K562 (cell line): ENCODE results near the gene ZRANB1. TPM values are rescaled to one million over a fixed set of nuclear protein-coding genes. Genes with fewer than 3 reads are reported as not detected.

Experiments
- ATAC-seq: fragments of 200-7000 bp; cut with Tn5 transposase; 3 replicates; pipeline ENCODE4 v1.9.1; 2020; ENCODE audit warnings: moderate library complexity
- BruUV-seq: library from RNA; stranded (reverse); fragments of 400-500 nt; replicated peaks from 2 replicates; lab custom pipeline; 2021; lab: Mats Ljungman, UMichigan
- CTCF ChIA-PET: fragments of 300-600 bp; formaldehyde crosslinking; extraction: SDS; loops from one replicate; lab custom pipeline; 2021; ENCODE audit warnings: low intra/inter-chr PET ratio; lab: Yijun Ruan, JAX
- POLR2A ChIA-PET: fragments of 300-600, 350-650 bp; sonication (Branson Sonifier 250); formaldehyde crosslinking; extraction: SDS; loops from one replicate; lab custom pipeline; 2021; ENCODE audit warnings: antibody characterized with exemption, inconsistent platforms; lab: Yijun Ruan, JAX
- DNase-seq, 4 experiments: peaks; one replicate each; pipeline versions ENCODE4 v3.0.0 to v3.0.0-alpha.2; 2011 to 2018; ENCODE audit warnings: low spot score in 3 of 4, mixed read lengths in 3 of 4; ENCODE audit errors: extremely low read depth in 1 of 4
- FAIRE-seq: peaks from 2 replicates; lab custom pipeline; 2011; peaks lifted over from hg19 to GRCh38; lab: Jason Lieb, UNC
- H2AFZ ChIP-seq: 2 replicates; pipeline ENCODE4 v1.6.0; 2011; ENCODE audit warnings: low read depth, low read length, control low read depth, inconsistent platforms
- H3K27ac ChIP-seq: fragments of 200-600 bp; 3 replicates; pipeline ENCODE4 v1.8.0; 2011; ENCODE audit warnings: low read depth, mild to moderate bottlenecking, control low read depth, inconsistent platforms, low read length, moderate library complexity, mixed read lengths; ENCODE audit errors: extremely low read depth
- H3K27me3 ChIP-seq, 2 experiments: fragments of 300-600 bp in 1 of 2; 2 replicates in 1 of 2; 3 replicates in 1 of 2; pipeline versions ENCODE4 v1.6.0 to v1.8.0; 2011; ENCODE audit warnings: inconsistent platforms in 2 of 2, low read length in 2 of 2, mild to moderate bottlenecking in 1 of 2, mixed read lengths in 1 of 2, moderate library complexity in 1 of 2; ENCODE audit not compliant: control insufficient read depth in 2 of 2, insufficient read depth in 2 of 2
- H3K36me3 ChIP-seq: fragments of 300-600 bp; 3 replicates; pipeline ENCODE4 v1.8.0; 2011; ENCODE audit warnings: mild to moderate bottlenecking, low read length, inconsistent platforms; ENCODE audit not compliant: control insufficient read depth, insufficient read depth
- H3K4me1 ChIP-seq, 2 experiments: fragments of 200-600 bp in 1 of 2; replicated peaks in 1 of 2; 2 replicates in 1 of 2; 3 replicates in 1 of 2; pipeline versions ENCODE4 v1.5.1 to v1.8.0; 2011; ENCODE audit warnings: inconsistent platforms in 2 of 2, low read length in 2 of 2, mild to moderate bottlenecking in 1 of 2, mixed read lengths in 1 of 2, moderate library complexity in 1 of 2; ENCODE audit not compliant: control insufficient read depth in 2 of 2, insufficient read depth in 2 of 2
- H3K4me2 ChIP-seq: 2 replicates; pipeline ENCODE4 v1.6.1; 2011; ENCODE audit warnings: low read length, control low read depth, inconsistent platforms, mixed read lengths; ENCODE audit not compliant: insufficient read depth
- H3K4me3 ChIP-seq: fragments of 200-600 bp; sonication (generic), shearing (Covaris generic); 2 replicates; pipeline ENCODE4 v1.5.1; 2016; ENCODE audit warnings: control low read depth, inconsistent platforms
- H3K79me2 ChIP-seq: fragments of 200-600 bp; 3 replicates; pipeline ENCODE4 v1.8.0; 2011; ENCODE audit warnings: low read length, inconsistent platforms; ENCODE audit not compliant: control insufficient read depth, insufficient read depth
- H3K9ac ChIP-seq, 2 experiments: 2 replicates each; pipeline versions ENCODE4 v1.6.0 to v1.6.1; 2011; ENCODE audit warnings: low read depth in 2 of 2, low read length in 2 of 2, control low read depth in 1 of 2, inconsistent platforms in 1 of 2, mild to moderate bottlenecking in 1 of 2, mixed read lengths in 1 of 2; ENCODE audit not compliant: insufficient read depth in 1 of 2
- H3K9me1 ChIP-seq: one replicate; pipeline ENCODE4 v1.6.0; 2011; ENCODE audit warnings: inconsistent platforms, mild to moderate bottlenecking, low read length, moderate library complexity; ENCODE audit not compliant: control insufficient read depth, insufficient read depth
- H3K9me3 ChIP-seq: replicated peaks from 2 replicates; pipeline ENCODE4 v1.5.1; 2011; ENCODE audit warnings: low read depth, low read length, inconsistent platforms; ENCODE audit not compliant: control insufficient read depth, insufficient read depth
- H4K20me1 ChIP-seq: replicated peaks from 2 replicates; pipeline ENCODE4 v1.6.1; 2011; ENCODE audit warnings: low read length, inconsistent platforms, mixed read lengths; ENCODE audit not compliant: control insufficient read depth, insufficient read depth
- ASH1L ChIP-seq: fragments of 450-650 bp; IDR thresholded peaks from 2 replicates; pipeline ENCODE4 v1.6.1; 2018; ENCODE audit warnings: borderline replicate concordance, mild to moderate bottlenecking, low read depth; ENCODE audit not compliant: partially characterized antibody
- CHCHD3 ChIP-seq: fragments of 250-450 bp; sonication (Bioruptor Pico); IDR thresholded peaks from 2 replicates; pipeline ENCODE4 v2.1.2; 2022; ENCODE audit warnings: mild to moderate bottlenecking
- FOXP4 ChIP-seq: sonication (generic); formaldehyde crosslinking; IDR thresholded peaks from 2 replicates; pipeline ENCODE4 v1.8.0; 2022; ENCODE audit warnings: mild to moderate bottlenecking, missing genetic modification reagents, borderline replicate concordance
- GTF2F1 ChIP-seq: IDR thresholded peaks from 2 replicates; pipeline ENCODE4 v1.6.1; 2011; ENCODE audit warnings: low read depth, low read length, improper control_type of control experiment
- MAX ChIP-seq: sonication (generic); formaldehyde crosslinking; IDR thresholded peaks from 2 replicates; pipeline ENCODE4 v1.9.0; 2022; ENCODE audit warnings: mild to moderate bottlenecking, missing genetic modification reagents
- PHB2 ChIP-seq: fragments of 450-650 bp; IDR thresholded peaks from 2 replicates; pipeline ENCODE4 v1.6.1; 2017; ENCODE audit warnings: low read depth
- SPI1 ChIP-seq: IDR thresholded peaks from 2 replicates; pipeline ENCODE4 v1.6.1; 2011; ENCODE audit warnings: low read depth, low read length, control low read depth, borderline replicate concordance
- TCF7L2 ChIP-seq: fragments of 150-350 bp; IDR thresholded peaks from 2 replicates; pipeline ENCODE4 v1.6.1; 2016; ENCODE audit warnings: low read depth, mild to moderate bottlenecking, low read length, moderate library complexity
- XRCC3 ChIP-seq: fragments of 450-650 bp; IDR thresholded peaks from 2 replicates; pipeline ENCODE4 v1.6.1; 2017; ENCODE audit warnings: mild to moderate bottlenecking, moderate library complexity
- ZNF584 ChIP-seq: fragments of 200-800 bp; sonication (Bioruptor generic); IDR thresholded peaks from 2 replicates; pipeline ENCODE4 v1.6.1; 2016; ENCODE audit warnings: low read depth, mild to moderate bottlenecking, missing genetic modification characterization, missing compliant biosample characterization
- WGBS: fragments of 100-300 bp; shearing (Covaris generic); methylation state at CpG from one replicate; pipeline ENCODE4 v1.1.6; 2016; ENCODE audit warnings: low coverage, mixed read lengths; ENCODE audit not compliant: insufficient coverage; ENCODE audit errors: missing lambda C conversion rate; 5-methylcytosine and 5-hydroxymethylcytosine counted together
- in situ Hi-C: fragments of 300-500 bp; cut with MboI; formaldehyde crosslinking; loops from 4 replicates; pipeline ENCODE4 v1.15.0; 2018; ENCODE audit warnings: inconsistent platforms, mixed read lengths
- intact Hi-C: fragments of 100-400 bp; cut with micrococcal nuclease; formaldehyde crosslinking; loops from 2 replicates; pipeline ENCODE4 v1.14.2; 2022
- polyA plus RNA-seq, 8 experiments: library from polyadenylated mRNA; depleted of rRNA in 4 of 8; stranded (reverse) in 5 of 8; unstranded in 3 of 8; fragments of >200 nt; fragmentation: Nextera tagmentation in 2 of 8; fragmentation: Illumina TruSeq in 1 of 8; extraction: Ambion mirVana in 2 of 8; extraction: Trizol in 1 of 8; gene quantifications; 2 replicates each; pipeline versions ENCODE4 v1.2.1 to v1.2.3, GENCODE V29; 2011 to 2014; ENCODE audit warnings: inconsistent platforms in 1 of 8, missing spikeins in 1 of 8
- total RNA-seq, 7 experiments: library from RNA; depleted of rRNA in 6 of 7; stranded (reverse); fragments of >200 nt in 6 of 7; fragmentation: Illumina TruSeq in 2 of 7; extraction: Trizol in 2 of 7; gene quantifications; 2 replicates each; pipeline versions ENCODE4 v1.2.1 to v1.2.3, GENCODE V29; 2011 to 2021; ENCODE audit warnings: low replicate concordance in 1 of 7
- TF ChIP-seq, protein P1 (sequence below): fragments of 450-650 bp; IDR thresholded peaks from 2 replicates; pipeline ENCODE4 v1.6.1; 2018; ENCODE audit not compliant: partially characterized antibody

The ZRANB1 gene
- total and polyA plus RNA-seq, 9 of the 15 experiments (the other 6 are each of a cell fraction or from before 2014, with no cell fraction given), result 0.07 to 1.1 (median 0.64) TPM

GRCh38 chr10:125032474-125033020, 90.6 kb downstream of the ZRANB1 start:
- DNase-seq (no peak), ATAC-seq (no peak), FAIRE-seq (no peak)
- Histone ChIP-seq H3K9ac (no peak overlapping the region), H3K27ac (no peak overlapping the region), H2AFZ (no peak overlapping the region), H3K4me1 (no peaks in the 10 kb centered on the region), H3K27me3 (no peaks in the 10 kb centered on the region), H3K79me2 (no peaks in the 10 kb centered on the region), H3K9me3 (no peaks in the 10 kb centered on the region), H3K36me3 (no peaks in the 10 kb centered on the region), H3K4me3 (no peak overlapping the region), H3K4me2 (no peak overlapping the region), H4K20me1 (no peaks in the 10 kb centered on the region), H3K9me1 (no peaks in the 10 kb centered on the region)
- in situ Hi-C loops (loop anchor here (25.0 kb wide), 1 partner anchor 770 kb away; no protein-coding TSS in a partner anchor), intact Hi-C loops (no loop called here)
- TF ChIP-seq SPI1 (no peak), TCF7L2 (no peak), XRCC3 (no peak), GTF2F1 (no peak), FOXP4 (no peak), MAX (no peak), CHCHD3 (CRISPR knock-in tag) (no peak), ASH1L (no peak), ZNF584 (CRISPR knock-in tag) (no peak), PHB2 (no peak)
- TF ChIP-seq, protein P1, sequence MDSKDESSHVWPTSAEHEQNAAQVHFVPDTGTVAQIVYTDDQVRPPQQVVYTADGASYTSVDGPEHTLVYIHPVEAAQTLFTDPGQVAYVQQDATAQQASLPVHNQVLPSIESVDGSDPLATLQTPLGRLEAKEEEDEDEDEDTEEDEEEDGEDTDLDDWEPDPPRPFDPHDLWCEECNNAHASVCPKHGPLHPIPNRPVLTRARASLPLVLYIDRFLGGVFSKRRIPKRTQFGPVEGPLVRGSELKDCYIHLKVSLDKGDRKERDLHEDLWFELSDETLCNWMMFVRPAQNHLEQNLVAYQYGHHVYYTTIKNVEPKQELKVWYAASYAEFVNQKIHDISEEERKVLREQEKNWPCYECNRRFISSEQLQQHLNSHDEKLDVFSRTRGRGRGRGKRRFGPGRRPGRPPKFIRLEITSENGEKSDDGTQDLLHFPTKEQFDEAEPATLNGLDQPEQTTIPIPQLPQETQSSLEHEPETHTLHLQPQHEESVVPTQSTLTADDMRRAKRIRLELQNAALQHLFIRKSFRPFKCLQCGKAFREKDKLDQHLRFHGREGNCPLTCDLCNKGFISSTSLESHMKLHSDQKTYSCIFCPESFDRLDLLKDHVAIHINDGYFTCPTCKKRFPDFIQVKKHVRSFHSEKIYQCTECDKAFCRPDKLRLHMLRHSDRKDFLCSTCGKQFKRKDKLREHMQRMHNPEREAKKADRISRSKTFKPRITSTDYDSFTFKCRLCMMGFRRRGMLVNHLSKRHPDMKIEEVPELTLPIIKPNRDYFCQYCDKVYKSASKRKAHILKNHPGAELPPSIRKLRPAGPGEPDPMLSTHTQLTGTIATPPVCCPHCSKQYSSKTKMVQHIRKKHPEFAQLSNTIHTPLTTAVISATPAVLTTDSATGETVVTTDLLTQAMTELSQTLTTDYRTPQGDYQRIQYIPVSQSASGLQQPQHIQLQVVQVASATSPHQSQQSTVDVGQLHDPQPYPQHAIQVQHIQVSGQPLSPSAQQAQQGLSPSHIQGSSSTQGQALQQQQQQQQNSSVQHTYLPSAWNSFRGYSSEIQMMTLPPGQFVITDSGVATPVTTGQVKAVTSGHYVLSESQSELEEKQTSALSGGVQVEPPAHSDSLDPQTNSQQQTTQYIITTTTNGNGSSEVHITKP, result no peak
- ChIA-PET CTCF (no interaction called here), POLR2A (no interaction called here)
- no TSS peak for BruUV-seq
- no CpG with 5 or more reads among the region's 15 CpGs for WGBS
